ENCODE data around the gene MALAT1.
A peak's percentile ranks its signal among the peaks of the same experiment; 100 is the strongest.

GRCh38 chr11:65524741-65525545, 26.1 kb downstream of the MALAT1 start, which contains the start of gene SCYL1:
- TF ChIP-seq CTCF (IDR thresholded peaks at IDR 0.05) (peak in 3 of 6 experiments; percentile 13 to 29 (median 14)), POLR2A (IDR thresholded peaks at IDR 0.05) (peak in 3 of 4 donors; percentile 55 to 77 (median 59)), EP300 (IDR thresholded peaks at IDR 0.05) (no peak)

Data from upper lobe of left lung (tissue), 4 donors.